Calu3 (cell line): ENCODE results near the gene PCNX1. TPM values are rescaled to one million over a fixed set of nuclear protein-coding genes. Genes with fewer than 3 reads are reported as not detected.

Experiments used
- BruUV-seq: library from RNA; stranded (reverse); fragments of 400-500 nt; replicated peaks from 2 replicates; lab custom pipeline; 2021; lab: Mats Ljungman, UMichigan
- CTCF ChIA-PET: fragments of 300-600 bp; sonication (Branson Sonifier 250); formaldehyde crosslinking; loops from one replicate; lab custom pipeline; 2022; ENCODE audit warnings: antibody characterized with exemption; lab: Charles Lee
- DNase-seq: peaks from one replicate; pipeline ENCODE4 v3.0.0; 2022
- H3K27ac Mint-ChIP-seq: one replicate; pipeline ENCODE4 v1.8.0; 2022; ENCODE audit warnings: mixed read lengths; ENCODE audit not compliant: unreplicated experiment
- H3K27me3 Mint-ChIP-seq: one replicate; pipeline ENCODE4 v1.8.0; 2022; ENCODE audit warnings: mixed read lengths; ENCODE audit not compliant: unreplicated experiment
- H3K36me3 Mint-ChIP-seq: one replicate; pipeline ENCODE4 v1.8.0; 2022; ENCODE audit warnings: mild to moderate bottlenecking, moderate library complexity, mixed read lengths; ENCODE audit not compliant: insufficient read depth, unreplicated experiment
- H3K4me1 Mint-ChIP-seq: one replicate; pipeline ENCODE4 v1.8.0; 2022; ENCODE audit warnings: mild to moderate bottlenecking, low read depth, mixed read lengths; ENCODE audit not compliant: unreplicated experiment
- H3K4me3 Mint-ChIP-seq: one replicate; pipeline ENCODE4 v1.8.0; 2022; ENCODE audit warnings: mild to moderate bottlenecking, low read depth, moderate library complexity, mixed read lengths; ENCODE audit not compliant: unreplicated experiment
- H3K9me3 Mint-ChIP-seq: one replicate; pipeline ENCODE4 v1.8.0; 2022; ENCODE audit warnings: low read depth, mixed read lengths; ENCODE audit not compliant: unreplicated experiment
- intact Hi-C: fragments of 100-400 bp; cut with micrococcal nuclease; formaldehyde crosslinking; loops from one replicate; pipeline ENCODE4 v1.10.0; 2022; ENCODE audit not compliant: unreplicated experiment
- total RNA-seq: library from RNA; stranded (reverse); gene quantifications from 2 replicates; pipeline ENCODE4 v1.2.3, GENCODE V29; 2022
- TF ChIP-seq, protein P1 (sequence below): fragments of 200-600 bp; IDR thresholded peaks from one replicate; pipeline ENCODE4 v1.8.0; 2022; ENCODE audit warnings: antibody characterized with exemption; ENCODE audit not compliant: unreplicated experiment

PCNX1 gene
- total RNA-seq, 1 experiment from 2014 or later, result 34.1 TPM

DNA sequence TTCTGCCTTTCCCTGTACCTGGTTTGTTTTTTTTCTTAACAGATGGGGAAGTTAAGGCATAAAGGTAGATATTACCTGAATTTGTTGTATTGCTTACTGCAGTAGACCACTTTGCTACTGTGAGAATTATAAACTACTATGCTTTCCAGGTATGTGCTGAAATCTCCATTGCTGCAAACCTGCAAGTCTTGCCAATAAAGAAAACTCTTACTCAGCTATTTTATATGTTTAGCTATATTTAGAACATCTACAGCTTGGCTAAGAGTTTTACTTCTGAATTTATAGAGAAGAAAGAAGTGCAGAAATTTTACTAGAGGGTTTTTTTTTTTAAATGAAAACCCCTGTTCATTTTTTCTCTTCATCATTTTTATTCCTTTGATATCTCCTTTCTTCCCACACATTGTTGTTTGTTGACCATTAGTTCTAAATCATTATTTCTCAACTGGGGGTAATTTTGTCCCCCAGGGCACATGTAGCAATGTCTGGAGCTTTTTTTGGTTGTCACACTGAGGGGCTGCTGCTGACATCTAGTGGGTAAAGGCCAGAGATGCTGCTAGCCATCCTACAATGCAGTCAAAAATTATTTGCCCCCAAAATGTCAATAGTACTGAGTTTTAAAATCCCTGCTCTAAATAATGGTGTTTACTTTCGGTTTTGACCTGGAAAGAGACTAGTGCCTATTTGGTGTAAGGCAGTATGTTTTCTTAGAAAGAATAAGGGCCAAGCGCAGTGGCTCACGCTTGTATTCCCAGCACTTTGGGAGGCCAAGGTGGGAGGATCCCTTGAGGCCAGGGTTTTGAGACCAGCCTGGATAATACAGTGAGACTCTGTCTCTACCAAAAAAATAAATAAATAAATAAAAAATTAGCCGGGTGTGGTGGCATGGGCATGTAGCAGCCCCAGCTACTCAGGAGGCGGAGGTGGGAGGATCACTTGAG is 48.6 kb downstream of the PCNX1 start:
- BruUV-seq, result no TSS peak
- no peaks in the 10 kb centered on the region for H3K27me3 Mint-ChIP-seq
- intact Hi-C loops, result loop anchor here (5.0 kb wide), 2 partner anchors 49 to 139 kb away; partner anchors contain the start of gene PCNX1
- TF ChIP-seq, protein P1, sequence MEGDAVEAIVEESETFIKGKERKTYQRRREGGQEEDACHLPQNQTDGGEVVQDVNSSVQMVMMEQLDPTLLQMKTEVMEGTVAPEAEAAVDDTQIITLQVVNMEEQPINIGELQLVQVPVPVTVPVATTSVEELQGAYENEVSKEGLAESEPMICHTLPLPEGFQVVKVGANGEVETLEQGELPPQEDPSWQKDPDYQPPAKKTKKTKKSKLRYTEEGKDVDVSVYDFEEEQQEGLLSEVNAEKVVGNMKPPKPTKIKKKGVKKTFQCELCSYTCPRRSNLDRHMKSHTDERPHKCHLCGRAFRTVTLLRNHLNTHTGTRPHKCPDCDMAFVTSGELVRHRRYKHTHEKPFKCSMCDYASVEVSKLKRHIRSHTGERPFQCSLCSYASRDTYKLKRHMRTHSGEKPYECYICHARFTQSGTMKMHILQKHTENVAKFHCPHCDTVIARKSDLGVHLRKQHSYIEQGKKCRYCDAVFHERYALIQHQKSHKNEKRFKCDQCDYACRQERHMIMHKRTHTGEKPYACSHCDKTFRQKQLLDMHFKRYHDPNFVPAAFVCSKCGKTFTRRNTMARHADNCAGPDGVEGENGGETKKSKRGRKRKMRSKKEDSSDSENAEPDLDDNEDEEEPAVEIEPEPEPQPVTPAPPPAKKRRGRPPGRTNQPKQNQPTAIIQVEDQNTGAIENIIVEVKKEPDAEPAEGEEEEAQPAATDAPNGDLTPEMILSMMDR, result peak; percentile 24
- no peak overlapping the region for H3K27ac Mint-ChIP-seq
- no peaks in the 10 kb centered on the region for H3K9me3 Mint-ChIP-seq
- peaks cover 2% of the 10 kb centered on the region for H3K36me3 Mint-ChIP-seq
- no peak overlapping the region for H3K4me3 Mint-ChIP-seq
- peak; percentile 17 for DNase-seq
- no peaks in the 10 kb centered on the region for H3K4me1 Mint-ChIP-seq
- CTCF ChIA-PET, result interaction anchor here (0.7 to 1.0 kb wide), 3 partner anchors 11 to 128 kb away, joined by 3 to 6 read pairs (median 4); partner anchors contain the start of gene PCNX1

DNA sequence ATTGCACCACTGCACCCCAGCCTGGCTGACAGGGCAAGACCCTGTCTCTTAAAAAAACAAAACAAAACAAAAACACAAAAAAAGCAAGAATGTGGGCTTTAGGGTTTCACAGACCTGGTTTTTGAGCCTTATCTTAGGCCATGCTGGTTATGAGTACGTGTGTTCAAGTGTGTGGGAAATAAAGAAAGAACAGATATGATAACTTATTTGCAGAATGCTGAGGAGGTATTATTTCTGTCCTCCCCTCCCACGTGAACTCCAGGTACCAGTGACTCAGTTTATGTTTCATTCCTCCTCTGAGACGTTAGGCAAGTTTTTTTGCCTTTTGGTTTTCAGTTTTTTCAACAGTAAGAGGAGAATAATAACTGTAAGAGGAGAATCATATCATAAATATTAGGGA is 49.3 kb downstream of the PCNX1 start:
- DNase-seq, result no peak
- intact Hi-C loops, result loop anchor here (5.0 kb wide), 2 partner anchors 49 to 139 kb away; partner anchors contain the start of gene PCNX1
- H3K27ac Mint-ChIP-seq, result no peak overlapping the region
- H3K9me3 Mint-ChIP-seq, result no peaks in the 10 kb centered on the region
- no peaks in the 10 kb centered on the region for H3K4me1 Mint-ChIP-seq
- no TSS peak for BruUV-seq
- no peaks in the 10 kb centered on the region for H3K27me3 Mint-ChIP-seq
- CTCF ChIA-PET, result interaction anchor here (1.0 kb wide), 1 partner anchor 129 kb away, joined by 4 read pairs; no protein-coding TSS in a partner anchor
- H3K4me3 Mint-ChIP-seq, result no peak overlapping the region
- H3K36me3 Mint-ChIP-seq, result no peaks in the 10 kb centered on the region
- TF ChIP-seq, protein P1, result no peak

DNA sequence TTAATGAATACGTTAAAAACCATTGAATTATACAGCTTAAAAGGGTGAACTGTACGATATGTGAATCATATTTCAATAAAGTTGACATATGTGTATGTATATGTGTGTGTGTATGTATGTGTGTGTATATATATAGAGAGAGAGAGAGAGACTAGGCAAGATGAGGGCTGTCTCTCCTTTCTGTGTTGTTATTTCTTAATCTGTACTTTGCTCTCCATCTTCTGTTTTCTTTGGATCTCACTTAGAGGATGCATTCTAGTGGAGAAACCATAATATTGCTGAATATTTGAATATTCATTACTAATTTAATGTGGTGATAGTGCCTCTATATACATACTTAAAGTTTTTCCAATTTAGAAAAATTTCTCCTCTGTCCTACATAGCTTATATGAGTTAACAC is 50.5 kb downstream of the PCNX1 start:
- DNase-seq, result no peak
- Mint-ChIP-seq H3K4me1 (no peaks in the 10 kb centered on the region), H3K4me3 (no peak overlapping the region), H3K9me3 (no peaks in the 10 kb centered on the region), H3K27me3 (no peaks in the 10 kb centered on the region), H3K27ac (no peak overlapping the region), H3K36me3 (no peaks in the 10 kb centered on the region)
- BruUV-seq, result no TSS peak
- TF ChIP-seq, protein P1, result no peak
- intact Hi-C loops, result loop anchor here (5.0 kb wide), 2 partner anchors 50 to 140 kb away; partner anchors contain the start of gene PCNX1
- CTCF ChIA-PET, result no interaction called here

DNA sequence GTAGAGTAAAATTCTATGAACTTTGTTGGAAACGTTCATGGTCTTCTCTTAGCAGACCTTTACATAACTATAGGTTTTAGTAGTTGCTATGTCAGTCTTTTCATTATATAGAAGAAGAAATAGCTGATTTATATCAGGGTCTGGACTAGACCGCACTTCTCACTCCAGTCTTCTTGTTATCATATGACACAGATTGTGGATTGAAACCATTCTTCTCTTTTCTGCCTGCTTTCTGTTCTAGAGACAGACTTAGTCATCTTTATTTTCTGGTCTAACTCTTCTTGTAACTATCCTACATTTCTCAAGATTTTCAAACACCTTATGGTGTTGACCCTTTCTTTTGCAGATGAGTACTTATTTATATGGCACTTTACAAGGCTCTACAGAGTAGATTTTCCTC is 55.7 kb downstream of the PCNX1 start:
- intact Hi-C loops, result no loop called here
- BruUV-seq, result no TSS peak
- H3K27me3 Mint-ChIP-seq, result no peaks in the 10 kb centered on the region
- H3K36me3 Mint-ChIP-seq, result no peaks in the 10 kb centered on the region
- DNase-seq, result no peak
- H3K27ac Mint-ChIP-seq, result no peak overlapping the region
- no peak overlapping the region for H3K4me3 Mint-ChIP-seq
- H3K9me3 Mint-ChIP-seq, result no peaks in the 10 kb centered on the region
- TF ChIP-seq, protein P1, result no peak
- CTCF ChIA-PET, result no interaction called here
- H3K4me1 Mint-ChIP-seq, result no peaks in the 10 kb centered on the region
